Measurements from ENCODE around the gene SMIM23.

SMIM23 gene

DNA sequence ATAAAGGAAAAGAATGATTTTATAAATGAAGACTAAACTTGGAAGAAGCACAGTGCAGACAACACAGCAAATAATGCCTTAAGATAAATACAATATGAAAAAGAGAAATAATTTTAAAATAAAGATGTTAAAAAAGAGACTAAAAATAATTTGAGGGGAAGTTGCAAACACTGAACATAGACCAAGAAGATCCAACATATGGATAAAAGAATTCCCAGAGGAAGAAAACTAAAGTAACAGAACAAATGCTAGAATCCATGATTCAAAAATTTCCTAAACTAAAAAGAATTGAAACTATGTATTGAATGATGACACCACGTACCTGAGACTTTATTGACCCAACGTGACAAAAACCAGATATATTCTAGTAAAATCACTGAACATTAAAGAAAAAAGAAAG, 18.7 kb upstream of the SMIM23 start:
- Histone ChIP-seq H3K4me2 (ENCODE audit: low read length) (no peak overlapping the region), H3K79me2 (no peaks in the 10 kb centered on the region), H3K4me1 (no peaks in the 10 kb centered on the region), H3K9ac (no peak overlapping the region), H3K27ac (no peak overlapping the region), H3K9me3 (ENCODE audit: control insufficient read depth, low read length) (no peaks in the 10 kb centered on the region), H2AFZ (no peak overlapping the region), H3K36me3 (ENCODE audit: control insufficient read depth, insufficient read depth, low read length) (no peaks in the 10 kb centered on the region), H3K4me3 (ENCODE audit: low read depth, low read length) (no peak overlapping the region), H3K27me3 (ENCODE audit: control insufficient read depth, insufficient read depth, low read length) (no peaks in the 10 kb centered on the region)
- TF ChIP-seq, protein P1, sequence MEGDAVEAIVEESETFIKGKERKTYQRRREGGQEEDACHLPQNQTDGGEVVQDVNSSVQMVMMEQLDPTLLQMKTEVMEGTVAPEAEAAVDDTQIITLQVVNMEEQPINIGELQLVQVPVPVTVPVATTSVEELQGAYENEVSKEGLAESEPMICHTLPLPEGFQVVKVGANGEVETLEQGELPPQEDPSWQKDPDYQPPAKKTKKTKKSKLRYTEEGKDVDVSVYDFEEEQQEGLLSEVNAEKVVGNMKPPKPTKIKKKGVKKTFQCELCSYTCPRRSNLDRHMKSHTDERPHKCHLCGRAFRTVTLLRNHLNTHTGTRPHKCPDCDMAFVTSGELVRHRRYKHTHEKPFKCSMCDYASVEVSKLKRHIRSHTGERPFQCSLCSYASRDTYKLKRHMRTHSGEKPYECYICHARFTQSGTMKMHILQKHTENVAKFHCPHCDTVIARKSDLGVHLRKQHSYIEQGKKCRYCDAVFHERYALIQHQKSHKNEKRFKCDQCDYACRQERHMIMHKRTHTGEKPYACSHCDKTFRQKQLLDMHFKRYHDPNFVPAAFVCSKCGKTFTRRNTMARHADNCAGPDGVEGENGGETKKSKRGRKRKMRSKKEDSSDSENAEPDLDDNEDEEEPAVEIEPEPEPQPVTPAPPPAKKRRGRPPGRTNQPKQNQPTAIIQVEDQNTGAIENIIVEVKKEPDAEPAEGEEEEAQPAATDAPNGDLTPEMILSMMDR (IDR thresholded peaks at IDR 0.05) = no peak

DNA sequence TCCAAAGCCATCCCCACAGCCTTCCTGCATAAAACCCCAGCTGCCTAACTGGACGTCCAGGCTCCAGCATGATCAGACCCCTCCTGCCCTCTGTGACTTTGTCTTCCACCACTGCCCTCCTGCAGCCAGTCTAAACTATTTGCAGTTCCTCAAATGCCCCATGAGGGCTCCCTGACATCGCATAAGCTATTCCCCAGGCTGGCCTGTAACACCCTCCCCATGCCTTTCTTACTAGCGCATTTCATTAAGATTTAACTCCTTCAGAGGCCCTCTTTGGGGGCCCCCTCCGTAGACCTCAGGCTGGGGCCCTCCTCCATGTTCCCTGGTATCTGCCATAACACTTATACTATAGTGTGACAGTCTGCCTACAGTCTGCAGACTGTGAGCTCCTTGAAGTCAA, 15.5 kb upstream of the SMIM23 start:
- no peak overlapping the region for H2AFZ ChIP-seq
- no peak overlapping the region for H3K4me2 ChIP-seq (ENCODE audit: low read length)
- H3K27me3 ChIP-seq (ENCODE audit: control insufficient read depth, insufficient read depth, low read length) = no peaks in the 10 kb centered on the region
- no peak overlapping the region for H3K9ac ChIP-seq
- H3K36me3 ChIP-seq (ENCODE audit: control insufficient read depth, insufficient read depth, low read length) = no peaks in the 10 kb centered on the region
- H3K27ac ChIP-seq = no peak overlapping the region
- TF ChIP-seq, protein P1 (IDR thresholded peaks at IDR 0.05) = no peak
- H3K4me1 ChIP-seq = no peaks in the 10 kb centered on the region
- no peaks in the 10 kb centered on the region for H3K79me2 ChIP-seq
- no peaks in the 10 kb centered on the region for H3K9me3 ChIP-seq (ENCODE audit: control insufficient read depth, low read length)
- no peak overlapping the region for H3K4me3 ChIP-seq (ENCODE audit: low read depth, low read length)

DNA sequence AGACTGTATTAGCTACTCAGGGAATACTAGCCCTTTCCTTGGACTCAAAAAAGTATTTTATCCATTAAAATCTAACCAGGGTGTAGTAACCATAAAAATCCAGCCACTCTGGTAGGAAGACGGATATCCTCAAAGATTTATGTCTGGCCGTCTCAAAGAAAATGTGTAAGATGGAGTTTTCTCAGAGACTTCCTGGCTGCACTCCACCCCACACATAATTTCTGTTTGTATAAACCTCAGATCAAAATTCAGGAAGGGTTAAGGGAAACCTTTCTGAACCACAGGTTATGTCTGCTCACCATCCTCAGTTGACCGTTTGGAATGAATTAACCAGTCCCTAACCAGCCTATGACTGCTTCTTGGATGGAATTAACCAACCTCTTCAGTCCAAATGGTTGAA, 13.8 kb upstream of the SMIM23 start:
- Histone ChIP-seq H3K9me3 (ENCODE audit: control insufficient read depth, low read length) (no peaks in the 10 kb centered on the region), H3K9ac (no peak overlapping the region), H3K4me2 (ENCODE audit: low read length) (no peak overlapping the region), H3K4me3 (ENCODE audit: low read depth, low read length) (no peak overlapping the region), H2AFZ (no peak overlapping the region), H3K4me1 (no peaks in the 10 kb centered on the region), H3K79me2 (no peaks in the 10 kb centered on the region), H3K27ac (no peak overlapping the region), H3K27me3 (ENCODE audit: control insufficient read depth, insufficient read depth, low read length) (no peaks in the 10 kb centered on the region), H3K36me3 (ENCODE audit: control insufficient read depth, insufficient read depth, low read length) (no peaks in the 10 kb centered on the region)
- TF ChIP-seq, protein P1 (IDR thresholded peaks at IDR 0.05) = no peak

DNA sequence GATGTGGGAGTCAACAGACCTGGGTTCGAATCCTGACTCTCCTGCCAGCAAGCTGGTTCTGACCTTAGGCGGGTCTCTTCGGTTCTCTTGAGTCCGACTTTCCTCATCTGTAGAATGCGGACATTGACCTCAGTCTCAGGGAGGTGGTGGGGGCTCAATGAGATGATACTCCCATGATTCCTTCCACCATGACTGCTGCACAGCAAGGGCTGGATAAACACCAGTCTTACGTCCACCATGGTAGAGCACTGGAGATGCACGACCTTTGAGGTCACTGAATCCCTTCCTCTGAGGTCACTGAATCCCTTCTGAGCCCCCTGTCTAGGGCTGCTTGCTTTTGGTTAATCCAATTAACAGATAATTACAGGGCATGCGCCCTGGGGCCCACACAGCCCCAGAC, 12.5 kb upstream of the SMIM23 start:
- H3K4me1 ChIP-seq = no peaks in the 10 kb centered on the region
- H3K9me3 ChIP-seq (ENCODE audit: control insufficient read depth, low read length) = no peaks in the 10 kb centered on the region
- no peak overlapping the region for H3K4me3 ChIP-seq (ENCODE audit: low read depth, low read length)
- H2AFZ ChIP-seq = no peak overlapping the region
- H3K27me3 ChIP-seq (ENCODE audit: control insufficient read depth, insufficient read depth, low read length) = no peaks in the 10 kb centered on the region
- no peaks in the 10 kb centered on the region for H3K36me3 ChIP-seq (ENCODE audit: control insufficient read depth, insufficient read depth, low read length)
- TF ChIP-seq, protein P1 (IDR thresholded peaks at IDR 0.05) = no peak
- no peak overlapping the region for H3K27ac ChIP-seq
- H3K79me2 ChIP-seq = no peaks in the 10 kb centered on the region
- no peak overlapping the region for H3K9ac ChIP-seq
- H3K4me2 ChIP-seq (ENCODE audit: low read length) = no peak overlapping the region

DNA sequence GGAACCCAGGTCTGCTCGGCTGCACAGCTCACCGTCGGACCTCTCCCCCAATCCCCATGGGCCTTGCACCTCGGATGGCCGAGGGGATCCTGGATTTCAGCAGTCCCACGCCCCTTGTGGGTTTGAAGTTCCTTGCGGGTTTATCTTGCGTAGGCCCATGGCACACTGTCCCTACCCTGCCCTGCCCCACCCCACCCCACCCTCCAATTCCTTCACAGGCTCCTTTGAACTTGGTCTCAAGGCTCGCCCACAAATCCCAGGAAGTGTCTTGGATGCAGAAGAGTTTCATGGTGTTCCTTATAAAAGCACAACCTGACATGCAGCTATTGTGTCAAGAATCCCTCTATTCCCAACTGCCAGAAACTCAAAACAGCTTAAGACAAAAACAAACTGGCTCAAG, 11.2 kb upstream of the SMIM23 start:
- H3K27ac ChIP-seq = no peak overlapping the region
- TF ChIP-seq, protein P1 (IDR thresholded peaks at IDR 0.05) = no peak

More for the DNA sequence above, 11.2 kb upstream of the SMIM23 start:
- Histone ChIP-seq H3K79me2 (no peaks in the 10 kb centered on the region), H3K4me2 (ENCODE audit: low read length) (no peak overlapping the region), H3K9ac (no peak overlapping the region), H3K36me3 (ENCODE audit: control insufficient read depth, insufficient read depth, low read length) (no peaks in the 10 kb centered on the region), H3K9me3 (ENCODE audit: control insufficient read depth, low read length) (no peaks in the 10 kb centered on the region), H3K27me3 (ENCODE audit: control insufficient read depth, insufficient read depth, low read length) (no peaks in the 10 kb centered on the region), H3K4me1 (no peaks in the 10 kb centered on the region), H2AFZ (no peak overlapping the region), H3K4me3 (ENCODE audit: low read depth, low read length) (no peak overlapping the region)

Data from parathyroid adenoma (tissue), 2 donors.